Pancreas (tissue), 10 donors: Measurements from ENCODE around the gene CFAP73. TPM values are rescaled to one million over a fixed set of nuclear protein-coding genes. Genes with fewer than 3 reads are reported as not detected.

Experiments used
- ATAC-seq, 4 donors: fragments of 200-7000 bp; cut with Tn5 transposase; one replicate each; pipeline versions ENCODE4 v1.8.0 to v1.9.1; 2020; ENCODE audit warnings: mild to moderate bottlenecking in 4 of 4, moderate library complexity in 4 of 4
- DNase-seq, 6 donors: peaks; one replicate each; pipeline ENCODE4 v3.0.0-alpha.2; 2020
- FAIRE-seq: peaks from 2 replicates; lab custom pipeline; 2012; peaks lifted over from hg19 to GRCh38; lab: Jason Lieb, UNC
- H3K27ac ChIP-seq, 4 donors: fragments of 200-600 bp; sonication (generic); 1 replicate in 3 of 4; 2 replicates in 1 of 4; pipeline versions ENCODE4 v1.5.0 to v1.8.0; 2020
- H3K27me3 ChIP-seq, 4 donors: fragments of 200-600 bp; one replicate each; pipeline ENCODE4 v1.8.0; 2021
- H3K36me3 ChIP-seq, 3 donors: fragments of 200-600 bp; sonication (generic) in 1 of 3; one replicate each; pipeline versions ENCODE4 v1.5.0 to v1.8.0; 2020 to 2021
- H3K4me1 ChIP-seq, 3 donors: fragments of 200-600 bp; one replicate each; pipeline ENCODE4 v1.8.0; 2021
- H3K4me3 ChIP-seq, 4 donors: fragments of 200-600 bp; sonication (generic) in 2 of 4; one replicate each; pipeline versions ENCODE4 v1.5.0 to v1.8.0; 2020 to 2021
- H3K9me3 ChIP-seq, 4 donors: fragments of 200-600 bp; one replicate each; pipeline ENCODE4 v1.8.0; 2021
- CTCF ChIP-seq, 4 donors: fragments of 200-600 bp; sonication (generic) in 3 of 4; IDR thresholded peaks; one replicate each; pipeline versions ENCODE4 v1.5.0 to v1.8.0; 2021; ENCODE audit warnings: antibody characterized with exemption in 4 of 4
- WGBS, 2 donors: extraction: QIAGEN DNeasy Blood & Tissue Kit; methylation state at CpG; one replicate each; pipeline ENCODE4 v1.1.7; 2013; 5-methylcytosine and 5-hydroxymethylcytosine counted together
- intact Hi-C, 3 donors: fragments of 100-400 bp; cut with DNase I; formaldehyde crosslinking; loops; one replicate each; pipeline versions ENCODE4 v1.11.1 to v1.14.2; 2022
- polyA plus RNA-seq, 2 donors: library from polyadenylated mRNA; stranded (reverse); fragments of 200-250 nt; gene quantifications; one replicate each; pipeline ENCODE4 v1.2.3, GENCODE V29; 2013
- total RNA-seq, 6 donors: library from RNA; stranded (reverse); fragmentation: NEBNext Ultra II Directional in 4 of 6; extraction: Animal tissue kit (Norgen Biotek cat#: 25700) in 4 of 6; gene quantifications; one replicate each; pipeline versions ENCODE4 v1.2.1 to v1.2.4, GENCODE V29; 2021 to 2023
- donor health status: healthy with polysubstance abuse.
- donor health status: DM: no; HTN: no; CAD: no; lungs with moderate emphysema.
- donor health status: DM: no; HTN: no; CAD: no.
- donor health status: control.
- donor health status: control.
- donor health status: Bipolar disorder and iron deficiency.
- donor health status: DM: yes; HTN: yes; CAD: no.
- donor health status: DM: no; HTN: no; CAD: no.
- donor health status: DM: no; HTN: no; CAD: no.
- donor health status: DM: yes; HTN: yes; CAD: no.

CFAP73 gene
- total and polyA plus RNA-seq, 8 donors, result 0.12 to 0.61 (median 0.23) TPM; not detected in 3

GRCh38 chr12:113108308-113108707, 41.2 kb upstream of the CFAP73 start:
- WGBS, 2 donors, result 85 to 91% methylated on average over 4 of the region's 4 CpGs
- TF ChIP-seq CTCF (IDR thresholded peaks at IDR 0.05), result no peak
- FAIRE-seq, result no peak
- Histone ChIP-seq H3K27me3 (no peaks in the 10 kb centered on the region), H3K9me3 (no peaks in the 10 kb centered on the region), H3K4me3 (no peak overlapping the region), H3K27ac (no peak overlapping the region), H3K36me3 (no peaks in the 10 kb centered on the region), H3K4me1 (no peaks in the 10 kb centered on the region)
- ATAC-seq, result no peak
- intact Hi-C loops, result loop anchor here in 1 of 3 donors (10.0 kb wide), 1 partner anchor 56 kb away; no protein-coding TSS in a partner anchor
- DNase-seq, result no peak

- DNase-seq (no peak), FAIRE-seq (no peak), ATAC-seq (no peak)
- H3K4me3 ChIP-seq, result no peak overlapping the region
- no peak for TF ChIP-seq CTCF (IDR thresholded peaks at IDR 0.05)
- WGBS, 2 donors, result 76 to 87% methylated on average over 5 of the region's 5 CpGs
- H3K4me1 ChIP-seq, result no peaks in the 10 kb centered on the region
- intact Hi-C loops, result loop anchor here in 1 of 3 donors (10.0 kb wide), 1 partner anchor 55 kb away; no protein-coding TSS in a partner anchor
- H3K9me3 ChIP-seq, result no peaks in the 10 kb centered on the region
- no peaks in the 10 kb centered on the region for H3K27me3 ChIP-seq
- no peaks in the 10 kb centered on the region for H3K36me3 ChIP-seq
- H3K27ac ChIP-seq, result no peak overlapping the region
These were observed 40.2 kb upstream of the CFAP73 start for GRCh38 chr12:113109360-113109759.

- no peak for ATAC-seq
- no peaks in the 10 kb centered on the region for H3K9me3 ChIP-seq
- 66 to 67% methylated on average over 7 of the region's 7 CpGs for WGBS, 2 donors
- TF ChIP-seq CTCF (IDR thresholded peaks at IDR 0.05), result no peak
- H3K4me1 ChIP-seq, result no peaks in the 10 kb centered on the region
- no peak for DNase-seq
- FAIRE-seq, result no peak
- intact Hi-C loops, result loop anchor here in 1 of 3 donors (10.0 kb wide), 1 partner anchor 55 kb away; no protein-coding TSS in a partner anchor
- no peak overlapping the region for H3K4me3 ChIP-seq
- no peaks in the 10 kb centered on the region for H3K27me3 ChIP-seq
- no peak overlapping the region for H3K27ac ChIP-seq
- no peaks in the 10 kb centered on the region for H3K36me3 ChIP-seq
These were observed 39.5 kb upstream of the CFAP73 start for GRCh38 chr12:113109872-113110599.

- FAIRE-seq (no peak), ATAC-seq (no peak), DNase-seq (no peak)
- H3K27ac ChIP-seq, result no peak overlapping the region
- no peak for TF ChIP-seq CTCF (IDR thresholded peaks at IDR 0.05)
- H3K4me3 ChIP-seq, result no peak overlapping the region
- H3K4me1 ChIP-seq, result no peaks in the 10 kb centered on the region
- no peaks in the 10 kb centered on the region for H3K9me3 ChIP-seq
- 80 to 85% methylated on average over 3 of the region's 3 CpGs for WGBS, 2 donors
- intact Hi-C loops, result no loop called here
- H3K27me3 ChIP-seq, result no peaks in the 10 kb centered on the region
- no peaks in the 10 kb centered on the region for H3K36me3 ChIP-seq
These were observed 38.3 kb upstream of the CFAP73 start for GRCh38 chr12:113111247-113111646.
